H9 (cell line): ENCODE results near the gene MRPL55. TPM values are rescaled to one million over a fixed set of nuclear protein-coding genes. Genes with fewer than 3 reads are reported as not detected.

Experiments
- DNase-seq: peaks from one replicate; pipeline ENCODE4 v3.0.0-alpha.2; 2017
- H2AFZ ChIP-seq: one replicate; pipeline ENCODE4 v1.6.1; 2013; ENCODE audit warnings: mild to moderate bottlenecking, low read length, control low read depth, moderate library complexity
- H2AK5ac ChIP-seq: 2 replicates; pipeline ENCODE4 v1.6.1; 2013; ENCODE audit warnings: low read length, control low read depth, mixed read lengths; ENCODE audit not compliant: insufficient read length
- H2BK120ac ChIP-seq: one replicate; pipeline ENCODE4 v1.6.1; 2013; ENCODE audit warnings: low read depth, mild to moderate bottlenecking, low read length, control low read depth, inconsistent platforms; ENCODE audit not compliant: poor library complexity, severe bottlenecking
- H2BK12ac ChIP-seq: 2 replicates; pipeline ENCODE4 v1.6.1; 2013; ENCODE audit warnings: low read length, control low read depth, mixed read lengths, low read depth; ENCODE audit not compliant: insufficient read length
- H2BK15ac ChIP-seq: 2 replicates; pipeline ENCODE4 v1.6.1; 2013; ENCODE audit warnings: low read depth, low read length, control low read depth
- H2BK20ac ChIP-seq: one replicate; pipeline ENCODE4 v1.6.1; 2013; ENCODE audit warnings: low read depth, mild to moderate bottlenecking, low read length, control low read depth, inconsistent platforms; ENCODE audit not compliant: poor library complexity, severe bottlenecking
- H2BK5ac ChIP-seq: 2 replicates; pipeline ENCODE4 v1.6.1; 2013; ENCODE audit warnings: low read length, control low read depth, mixed read lengths; ENCODE audit not compliant: insufficient read length
- H3K14ac ChIP-seq: 2 replicates; pipeline ENCODE4 v1.6.1; 2013; ENCODE audit warnings: low read length, control low read depth; ENCODE audit not compliant: insufficient read depth
- H3K18ac ChIP-seq: 2 replicates; pipeline ENCODE4 v1.6.1; 2013; ENCODE audit warnings: low read depth, mild to moderate bottlenecking, mixed read lengths, low read length, control low read depth; ENCODE audit not compliant: insufficient read length
- H3K23ac ChIP-seq: 2 replicates; pipeline ENCODE4 v1.6.1; 2013; ENCODE audit warnings: low read length, control low read depth, mixed read lengths, low read depth; ENCODE audit not compliant: insufficient read length
- H3K23me2 ChIP-seq: 2 replicates; pipeline ENCODE4 v1.6.1; 2013; ENCODE audit warnings: low read depth, mild to moderate bottlenecking, mixed read lengths, low read length, control low read depth; ENCODE audit not compliant: insufficient read length, poor library complexity, severe bottlenecking
- H3K27ac ChIP-seq: 2 replicates; pipeline ENCODE4 v1.5.1; 2013; ENCODE audit warnings: low read length, control low read depth, mixed read lengths, low read depth; ENCODE audit not compliant: insufficient read length
- H3K27me3 ChIP-seq: 2 replicates; pipeline ENCODE4 v1.6.1; 2013; ENCODE audit warnings: low read length, control low read depth, inconsistent platforms; ENCODE audit not compliant: insufficient read depth
- H3K4ac ChIP-seq: 2 replicates; pipeline ENCODE4 v1.6.1; 2013; ENCODE audit warnings: low read depth, mild to moderate bottlenecking, control low read depth, inconsistent platforms, low read length, moderate library complexity
- H3K4me1 ChIP-seq: 2 replicates; pipeline ENCODE4 v1.6.1; 2013; ENCODE audit warnings: low read length, control low read depth, inconsistent platforms; ENCODE audit not compliant: insufficient read depth
- H3K4me2 ChIP-seq: 2 replicates; pipeline ENCODE4 v1.6.1; 2013; ENCODE audit warnings: low read length, control low read depth, mixed read lengths; ENCODE audit not compliant: insufficient read length, insufficient read depth
- H3K56ac ChIP-seq: 2 replicates; pipeline ENCODE4 v1.6.1; 2013; ENCODE audit warnings: low read depth, mild to moderate bottlenecking, mixed read lengths, low read length, control low read depth; ENCODE audit not compliant: insufficient read length
- H3K79me1 ChIP-seq: 2 replicates; pipeline ENCODE4 v1.6.1; 2013; ENCODE audit warnings: low read depth, mild to moderate bottlenecking, moderate library complexity, low read length, control low read depth, inconsistent platforms; ENCODE audit not compliant: insufficient read depth, poor library complexity, severe bottlenecking
- H3K79me2 ChIP-seq: 2 replicates; pipeline ENCODE4 v1.6.1; 2013; ENCODE audit warnings: low read length, control low read depth, inconsistent platforms; ENCODE audit not compliant: insufficient read depth
- H3K9ac ChIP-seq: 2 replicates; pipeline ENCODE4 v1.6.1; 2013; ENCODE audit warnings: low read length, control low read depth, mixed read lengths; ENCODE audit not compliant: insufficient read length; ENCODE audit errors: extremely low read depth
- H3K9me3 ChIP-seq: one replicate; pipeline ENCODE4 v1.6.1; 2013; ENCODE audit warnings: low read depth, low read length, inconsistent platforms; ENCODE audit not compliant: control insufficient read depth
- H3T11ph ChIP-seq: one replicate; pipeline ENCODE4 v1.6.1; 2013; ENCODE audit warnings: mild to moderate bottlenecking, low read length, control low read depth, inconsistent platforms
- H4K20me1 ChIP-seq: one replicate; pipeline ENCODE4 v1.6.1; 2013; ENCODE audit not compliant: control insufficient read depth, insufficient read length, insufficient read depth
- H4K5ac ChIP-seq: 2 replicates; pipeline ENCODE4 v1.6.1; 2013; ENCODE audit warnings: low read depth, mild to moderate bottlenecking, mixed read lengths, low read length, control low read depth; ENCODE audit not compliant: insufficient read length
- H4K8ac ChIP-seq: replicated peaks from 2 replicates; pipeline ENCODE4 v1.6.1; 2013; ENCODE audit warnings: low read length, control low read depth, mixed read lengths, low read depth; ENCODE audit not compliant: insufficient read length
- H4K91ac ChIP-seq: 2 replicates; pipeline ENCODE4 v1.6.1; 2013; ENCODE audit warnings: low read depth, mild to moderate bottlenecking, moderate library complexity, mixed read lengths, low read length, control low read depth; ENCODE audit not compliant: insufficient read length
- H3K27ac Mint-ChIP-seq, 3 experiments: 2 replicates in 2 of 3; 3 replicates in 1 of 3; pipeline ENCODE4 v1.8.0; 2020 to 2021; ENCODE audit warnings: mixed read lengths in 3 of 3, mild to moderate bottlenecking in 1 of 3, moderate library complexity in 1 of 3
- H3K27me3 Mint-ChIP-seq: 2 replicates; pipeline ENCODE4 v1.8.0; 2021; ENCODE audit warnings: low read depth, mild to moderate bottlenecking, moderate library complexity, mixed read lengths
- H3K36me3 Mint-ChIP-seq, 3 experiments: 2 replicates in 2 of 3; 3 replicates in 1 of 3; pipeline ENCODE4 v1.8.0; 2020 to 2021; ENCODE audit warnings: low read depth in 3 of 3, mixed read lengths in 3 of 3; ENCODE audit not compliant: insufficient read depth in 1 of 3
- H3K4me1 Mint-ChIP-seq, 2 experiments: 2 replicates each; pipeline ENCODE4 v1.8.0; 2020; ENCODE audit warnings: mixed read lengths in 2 of 2
- H3K4me3 Mint-ChIP-seq, 2 experiments: 2 replicates in 1 of 2; 3 replicates in 1 of 2; pipeline ENCODE4 v1.8.0; 2020 to 2021; ENCODE audit warnings: mild to moderate bottlenecking in 2 of 2, mixed read lengths in 2 of 2, moderate library complexity in 1 of 2
- H3K9me3 Mint-ChIP-seq, 2 experiments: 2 replicates in 1 of 2; 3 replicates in 1 of 2; pipeline ENCODE4 v1.8.0; 2020; ENCODE audit warnings: mild to moderate bottlenecking in 2 of 2, mixed read lengths in 2 of 2, moderate library complexity in 1 of 2
- WGBS: extraction: QIAGEN DNeasy Blood & Tissue Kit; methylation state at CpG from one replicate; pipeline ENCODE4 v1.1.7; 2013; ENCODE audit warnings: missing lambda C conversion rate, low lambda C conversion rate, mixed read lengths; ENCODE audit not compliant: insufficient read length; ENCODE audit errors: extremely low coverage; 5-methylcytosine and 5-hydroxymethylcytosine counted together
- total RNA-seq: library from RNA; stranded (reverse); gene quantifications from 2 replicates; pipeline ENCODE4 v1.2.1, GENCODE V29; 2021
- TF ChIP-seq, protein P1 (sequence below): fragments of 200-600 bp; sonication (generic); conservative IDR thresholded peaks from 3 replicates; pipeline ENCODE4 v1.8.0; 2021; ENCODE audit warnings: antibody characterized with exemption, mild to moderate bottlenecking

MRPL55 gene
- total RNA-seq, 1 experiment from 2014 or later: 62.3 TPM

DNA sequence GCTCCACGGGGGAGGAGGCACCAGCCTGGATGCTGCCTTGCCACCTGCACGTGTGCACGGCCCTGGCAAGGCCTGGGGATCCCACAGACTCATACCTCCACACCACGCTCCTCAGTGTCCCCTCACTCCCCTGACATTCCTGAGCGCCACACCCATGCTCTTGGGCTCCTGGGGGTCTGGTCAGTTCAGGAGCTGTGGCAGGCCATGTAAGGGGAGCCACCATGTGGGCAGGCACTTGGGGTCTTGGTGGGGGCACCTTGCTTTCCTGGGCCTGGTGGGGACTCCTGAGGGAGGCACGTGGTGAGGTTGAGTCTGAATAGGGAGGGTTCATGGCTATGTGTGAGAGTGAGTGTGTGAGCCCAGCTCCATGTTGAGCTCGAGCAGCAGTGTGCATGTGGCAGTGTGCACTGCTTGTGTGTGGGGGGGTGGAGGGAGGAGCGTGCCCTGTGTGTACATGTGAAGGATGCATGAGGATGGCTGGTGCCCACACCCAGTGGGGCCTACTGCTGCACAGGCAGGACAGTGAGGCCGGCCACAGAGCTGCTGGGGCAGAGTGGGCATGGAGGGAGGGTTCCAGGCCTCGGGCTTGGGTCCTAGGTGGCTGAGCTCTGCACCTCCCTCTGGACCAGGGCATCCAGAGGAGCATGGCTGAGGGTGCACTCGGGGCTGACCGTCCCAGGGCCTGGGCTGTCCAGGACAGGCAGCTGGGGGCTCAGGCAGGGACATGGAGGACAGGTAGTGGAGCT is 42.3 kb upstream of the MRPL55 start:
- Histone ChIP-seq H3K9ac (no peak overlapping the region), H3K9me3 (no peaks in the 10 kb centered on the region), H2BK12ac (no peak overlapping the region), H4K20me1 (peaks cover 3% of the 10 kb centered on the region), H3K23ac (no peak overlapping the region), H4K8ac (no peak overlapping the region), H2BK20ac (no peak overlapping the region), H4K5ac (no peak overlapping the region), H3K4me1 (no peaks in the 10 kb centered on the region), H2BK5ac (no peak overlapping the region), H3K23me2 (no peaks in the 10 kb centered on the region), H3K27ac (no peak overlapping the region), H3K79me1 (no peaks in the 10 kb centered on the region), H3K4me2 (no peak overlapping the region), H3K27me3 (no peaks in the 10 kb centered on the region; the same call in 1 of the 2 replicates), H3K56ac (no peak overlapping the region), H3K14ac (no peak overlapping the region), H3T11ph (no peak overlapping the region), H3K4ac (no peak overlapping the region), H3K18ac (no peak overlapping the region), H2BK15ac (no peak overlapping the region), H2AK5ac (no peak overlapping the region), H3K79me2 (no peaks in the 10 kb centered on the region), H2AFZ (no peak overlapping the region), H2BK120ac (no peak overlapping the region), H4K91ac (no peak overlapping the region)
- no peaks in the 10 kb centered on the region for H3K27me3 Mint-ChIP-seq
- TF ChIP-seq, protein P1, sequence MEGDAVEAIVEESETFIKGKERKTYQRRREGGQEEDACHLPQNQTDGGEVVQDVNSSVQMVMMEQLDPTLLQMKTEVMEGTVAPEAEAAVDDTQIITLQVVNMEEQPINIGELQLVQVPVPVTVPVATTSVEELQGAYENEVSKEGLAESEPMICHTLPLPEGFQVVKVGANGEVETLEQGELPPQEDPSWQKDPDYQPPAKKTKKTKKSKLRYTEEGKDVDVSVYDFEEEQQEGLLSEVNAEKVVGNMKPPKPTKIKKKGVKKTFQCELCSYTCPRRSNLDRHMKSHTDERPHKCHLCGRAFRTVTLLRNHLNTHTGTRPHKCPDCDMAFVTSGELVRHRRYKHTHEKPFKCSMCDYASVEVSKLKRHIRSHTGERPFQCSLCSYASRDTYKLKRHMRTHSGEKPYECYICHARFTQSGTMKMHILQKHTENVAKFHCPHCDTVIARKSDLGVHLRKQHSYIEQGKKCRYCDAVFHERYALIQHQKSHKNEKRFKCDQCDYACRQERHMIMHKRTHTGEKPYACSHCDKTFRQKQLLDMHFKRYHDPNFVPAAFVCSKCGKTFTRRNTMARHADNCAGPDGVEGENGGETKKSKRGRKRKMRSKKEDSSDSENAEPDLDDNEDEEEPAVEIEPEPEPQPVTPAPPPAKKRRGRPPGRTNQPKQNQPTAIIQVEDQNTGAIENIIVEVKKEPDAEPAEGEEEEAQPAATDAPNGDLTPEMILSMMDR: no peak
- H3K36me3 Mint-ChIP-seq: no peaks in the 10 kb centered on the region
- peak overlapping the region in 2 of 3 experiments; percentile 27 to 65; a peak in 3 of 7 replicates for H3K27ac Mint-ChIP-seq
- peaks cover 3 to 9% of the 10 kb centered on the region in 2 experiments; a peak in 2 of 4 replicates for H3K4me1 Mint-ChIP-seq
- no peaks in the 10 kb centered on the region for H3K9me3 Mint-ChIP-seq
- WGBS: no CpG with 5 or more reads among the region's 12 CpGs
- no peak overlapping the region; a peak in 1 of 5 replicates for H3K4me3 Mint-ChIP-seq
- peak; percentile 24 for DNase-seq
